GM12878 (cell line): ENCODE data around the gene FABP1. TPM values are rescaled to one million over a fixed set of nuclear protein-coding genes. Genes with fewer than 3 reads are reported as not detected.

Source experiments
- ATAC-seq: fragments of 200-7000 bp; cut with Tn5 transposase; 3 replicates; pipeline ENCODE4 v1.9.1; 2020; ENCODE audit warnings: mild to moderate bottlenecking, moderate library complexity
- BruUV-seq: library from RNA; stranded (reverse); fragments of 400-500 nt; replicated peaks from 2 replicates; lab custom pipeline; 2021; lab: Mats Ljungman, UMichigan
- CTCF ChIA-PET: fragments of 300-600 bp; sonication (Branson Sonifier 250); formaldehyde crosslinking; extraction: SDS; loops from one replicate; lab custom pipeline; 2021; ENCODE audit warnings: inconsistent platforms; lab: Yijun Ruan, JAX
- POLR2A ChIA-PET: fragments of 350-600 bp; formaldehyde crosslinking; extraction: SDS; loops from one replicate; lab custom pipeline; 2021; ENCODE audit warnings: inconsistent platforms; lab: Charles Lee
- RAD21 ChIA-PET: fragments of 300-600 bp; sonication (Branson Sonifier 250); formaldehyde crosslinking; loops from one replicate; lab custom pipeline; 2023; ENCODE audit warnings: antibody characterized with exemption; ENCODE audit not compliant: unreplicated experiment; lab: Charles Lee
- SMC1A ChIA-PET: fragments of 300-600 bp; sonication (Branson Sonifier 250); formaldehyde crosslinking; loops from one replicate; lab custom pipeline; 2023; ENCODE audit not compliant: unreplicated experiment, uncharacterized antibody; lab: Charles Lee
- DNase-seq: peaks from one replicate; pipeline ENCODE4 v3.0.0-alpha.2; 2011; ENCODE audit warnings: low read depth, low spot score
- FAIRE-seq: peaks from 3 replicates; lab custom pipeline; 2011; peaks lifted over from hg19 to GRCh38; lab: Jason Lieb, UNC
- H2AFZ ChIP-seq: 2 replicates; pipeline ENCODE4 v1.6.0; 2011; ENCODE audit warnings: low read depth, low read length, control low read depth; ENCODE audit not compliant: control insufficient read depth
- H3K27ac ChIP-seq: 2 replicates; pipeline ENCODE4 v1.5.1; 2011; ENCODE audit warnings: control low read depth; ENCODE audit not compliant: control insufficient read depth, insufficient read depth
- H3K27me3 ChIP-seq, 2 experiments: replicated peaks in 1 of 2; 2 replicates each; pipeline versions ENCODE4 v1.6.0 to v1.6.1; 2011; ENCODE audit warnings: low read length in 1 of 2; ENCODE audit not compliant: control insufficient read depth in 2 of 2, insufficient read depth in 2 of 2
- H3K36me3 ChIP-seq, 2 experiments: 2 replicates each; pipeline ENCODE4 v1.5.1; 2011; ENCODE audit warnings: low read length in 1 of 2; ENCODE audit not compliant: control insufficient read depth in 2 of 2, insufficient read depth in 2 of 2
- H3K4me1 ChIP-seq: 2 replicates; pipeline ENCODE4 v1.6.1; 2011; ENCODE audit warnings: mild to moderate bottlenecking, low read length, moderate library complexity, mixed read lengths; ENCODE audit not compliant: control insufficient read depth, insufficient read depth
- H3K4me2 ChIP-seq: 2 replicates; pipeline ENCODE4 v1.6.0; 2011; ENCODE audit warnings: control low read depth; ENCODE audit not compliant: control insufficient read depth, insufficient read depth
- H3K4me3 ChIP-seq: fragments of 200-600 bp; sonication (generic); 2 replicates; pipeline ENCODE4 v1.5.1; 2016
- H3K79me2 ChIP-seq: 2 replicates; pipeline ENCODE4 v1.6.0; 2011; ENCODE audit warnings: low read length; ENCODE audit not compliant: control insufficient read depth, insufficient read depth
- H3K9ac ChIP-seq: 2 replicates; pipeline ENCODE4 v1.8.0; 2011; ENCODE audit warnings: low read length, control low read depth, mixed read lengths; ENCODE audit not compliant: control insufficient read depth, insufficient read depth
- H3K9me3 ChIP-seq: replicated peaks from 3 replicates; pipeline ENCODE4 v1.5.1; 2011; ENCODE audit warnings: mild to moderate bottlenecking, low read length; ENCODE audit not compliant: control insufficient read depth, insufficient read depth
- H4K20me1 ChIP-seq: 2 replicates; pipeline ENCODE4 v1.6.0; 2011; ENCODE audit not compliant: control insufficient read depth, insufficient read depth
- EZH2 ChIP-seq: IDR thresholded peaks from 2 replicates; pipeline ENCODE4 v1.6.1; 2012; ENCODE audit warnings: low read depth, mild to moderate bottlenecking, control low read depth, inconsistent platforms, low read length, borderline replicate concordance; ENCODE audit not compliant: control insufficient read depth
- GATAD2B ChIP-seq: fragments of 450-650 bp; conservative IDR thresholded peaks from 2 replicates; pipeline ENCODE4 v1.6.1; 2017; ENCODE audit warnings: low read depth, mild to moderate bottlenecking, moderate library complexity
- IRF4 ChIP-seq: IDR thresholded peaks from 2 replicates; pipeline ENCODE4 v1.6.1; 2011; ENCODE audit warnings: low read depth, low read length
- RELA ChIP-seq: fragments of 450-650 bp; IDR thresholded peaks from 2 replicates; pipeline ENCODE4 v1.8.0; 2014; ENCODE audit warnings: borderline replicate concordance; ENCODE audit not compliant: partially characterized antibody
- WGBS: methylation state at CpG from one replicate; pipeline ENCODE4 v1.1.6; 2016; ENCODE audit warnings: low lambda C conversion rate; ENCODE audit not compliant: insufficient replicate concordance, insufficient coverage; ENCODE audit errors: missing lambda C conversion rate; 5-methylcytosine and 5-hydroxymethylcytosine counted together
- in situ Hi-C: fragments of 300-500 bp; cut with MboI; formaldehyde crosslinking; loops from 9 replicates; pipeline ENCODE4 v1.14.3; 2018; ENCODE audit warnings: mixed read lengths
- intact Hi-C: fragments of 100-400 bp; cut with micrococcal nuclease; formaldehyde crosslinking; loops from one replicate; pipeline ENCODE4 v1.14.2; 2022; ENCODE audit not compliant: unreplicated experiment
- polyA plus RNA-seq, 11 experiments: library from polyadenylated mRNA; depleted of rRNA in 4 of 11; unstranded in 6 of 11; stranded (reverse) in 5 of 11; fragments of >200 nt; fragmentation: Nextera tagmentation in 4 of 11; fragmentation: Illumina TruSeq in 1 of 11; extraction: Ambion mirVana in 4 of 11; extraction: Trizol in 1 of 11; gene quantifications; 1 replicate in 1 of 11; 2 replicates in 10 of 11; pipeline versions ENCODE4 v1.2.1 to v1.2.3, GENCODE V29; 2011 to 2016; ENCODE audit warnings: inconsistent platforms in 2 of 11, missing spikeins in 2 of 11, low read depth in 1 of 11
- total RNA-seq, 4 experiments: library from RNA; depleted of rRNA in 3 of 4; stranded (reverse); fragments of >200 nt in 3 of 4; fragmentation: Illumina TruSeq in 1 of 4; extraction: Trizol in 1 of 4; gene quantifications; 2 replicates each; pipeline versions ENCODE4 v1.2.1 to v1.2.3, GENCODE V29; 2013 to 2021
- TF ChIP-seq, protein P1 (sequence below): IDR thresholded peaks from 2 replicates; pipeline ENCODE4 v1.6.1; 2011; ENCODE audit warnings: low read depth, mild to moderate bottlenecking, low read length, moderate library complexity, borderline replicate concordance; ENCODE audit errors: extremely low read depth
- TF ChIP-seq, protein P2 (sequence below): fragments of 450-650 bp; IDR thresholded peaks from 2 replicates; pipeline ENCODE4 v1.6.1; 2018; ENCODE audit warnings: borderline replicate concordance, mild to moderate bottlenecking; ENCODE audit not compliant: partially characterized antibody

Gene FABP1
- total and polyA plus RNA-seq, 10 of the 15 experiments (the other 5 are each of a cell fraction or from before 2014, with no cell fraction given) = not detected

DNA sequence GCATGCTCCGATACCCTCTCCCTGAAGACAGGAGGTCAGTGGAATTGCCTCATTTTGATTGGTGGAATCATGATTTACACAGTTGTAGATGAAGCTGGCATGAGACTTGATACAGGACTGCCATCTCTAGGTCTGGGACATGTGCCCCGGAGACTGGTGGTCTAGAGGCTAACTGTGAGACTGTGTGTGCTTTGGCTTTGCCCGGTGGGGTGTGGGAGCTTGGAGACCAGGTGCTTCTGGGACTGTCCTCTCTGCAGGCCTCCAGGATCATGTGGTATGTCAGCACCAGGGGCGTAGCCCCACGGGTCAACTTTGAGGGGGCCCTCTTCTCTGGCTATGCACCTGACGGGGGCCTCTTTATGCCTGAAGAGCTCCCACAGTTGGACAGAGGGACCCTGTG, 45.0 kb upstream of the FABP1 start:
- no peak for ATAC-seq
- Histone ChIP-seq H3K4me3 (no peak overlapping the region), H4K20me1 (no peaks in the 10 kb centered on the region), H3K4me1 (no peaks in the 10 kb centered on the region), H3K27ac (no peak overlapping the region), H3K9ac (no peak overlapping the region), H2AFZ (no peak overlapping the region), H3K9me3 (no peaks in the 10 kb centered on the region; the same call in 2 of the 3 replicates), H3K79me2 (no peaks in the 10 kb centered on the region), H3K27me3 (peaks cover 0 to 2% of the 10 kb centered on the region in 2 experiments; a peak in 3 of 4 replicates), H3K36me3 (no peaks in the 10 kb centered on the region), H3K4me2 (no peak overlapping the region)
- CTCF ChIA-PET = no interaction called here
- RAD21 ChIA-PET = no interaction called here
- TF ChIP-seq, protein P1, sequence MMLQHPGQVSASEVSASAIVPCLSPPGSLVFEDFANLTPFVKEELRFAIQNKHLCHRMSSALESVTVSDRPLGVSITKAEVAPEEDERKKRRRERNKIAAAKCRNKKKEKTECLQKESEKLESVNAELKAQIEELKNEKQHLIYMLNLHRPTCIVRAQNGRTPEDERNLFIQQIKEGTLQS = no peak
- TF ChIP-seq RELA (no peak), GATAD2B (no peak), IRF4 (no peak), EZH2 (no peak)
- TF ChIP-seq, protein P2, sequence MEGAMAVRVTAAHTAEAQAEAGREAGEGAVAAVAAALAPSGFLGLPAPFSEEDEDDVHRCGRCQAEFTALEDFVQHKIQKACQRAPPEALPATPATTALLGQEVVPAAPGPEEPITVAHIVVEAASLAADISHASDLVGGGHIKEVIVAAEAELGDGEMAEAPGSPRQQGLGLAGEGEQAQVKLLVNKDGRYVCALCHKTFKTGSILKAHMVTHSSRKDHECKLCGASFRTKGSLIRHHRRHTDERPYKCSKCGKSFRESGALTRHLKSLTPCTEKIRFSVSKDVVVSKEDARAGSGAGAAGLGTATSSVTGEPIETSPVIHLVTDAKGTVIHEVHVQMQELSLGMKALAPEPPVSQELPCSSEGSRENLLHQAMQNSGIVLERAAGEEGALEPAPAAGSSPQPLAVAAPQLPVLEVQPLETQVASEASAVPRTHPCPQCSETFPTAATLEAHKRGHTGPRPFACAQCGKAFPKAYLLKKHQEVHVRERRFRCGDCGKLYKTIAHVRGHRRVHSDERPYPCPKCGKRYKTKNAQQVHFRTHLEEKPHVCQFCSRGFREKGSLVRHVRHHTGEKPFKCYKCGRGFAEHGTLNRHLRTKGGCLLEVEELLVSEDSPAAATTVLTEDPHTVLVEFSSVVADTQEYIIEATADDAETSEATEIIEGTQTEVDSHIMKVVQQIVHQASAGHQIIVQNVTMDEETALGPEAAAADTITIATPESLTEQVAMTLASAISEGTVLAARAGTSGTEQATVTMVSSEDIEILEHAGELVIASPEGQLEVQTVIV = no peak
- no peak for DNase-seq
- no TSS peak for BruUV-seq
- 38% methylated on average over 5 of the region's 6 CpGs for WGBS
- SMC1A ChIA-PET = interaction anchor here (0.7 kb wide), 1 partner anchor 87 kb away, joined by 3 read pairs; no protein-coding TSS in a partner anchor
- FAIRE-seq = no peak
- POLR2A ChIA-PET = no interaction called here
- in situ Hi-C loops (no loop called here), intact Hi-C loops (no loop called here)
